Adrenal gland (tissue), 12 donors: ENCODE results near the gene TFEB. TPM values are rescaled to one million over a fixed set of nuclear protein-coding genes. Genes with fewer than 3 reads are reported as not detected.

Experiments used
- DNase-seq, 7 donors: peaks; one replicate each; pipeline ENCODE4 v3.0.0-alpha.2; 2019 to 2020
- H3K27ac ChIP-seq, 5 donors: fragments of 200-600 bp; sonication (generic) in 4 of 5; 1 replicate in 3 of 5; 2 replicates in 2 of 5; pipeline versions ENCODE4 v1.5.1 to v1.8.0; 2016 to 2020; ENCODE audit warnings: mild to moderate bottlenecking in 1 of 5
- H3K27me3 ChIP-seq: fragments of 200-600 bp; 2 replicates; pipeline ENCODE4 v1.8.0; 2021
- H3K36me3 ChIP-seq, 2 donors: fragments of 200-600 bp; replicated peaks in 1 of 2; 1 replicate in 1 of 2; 2 replicates in 1 of 2; pipeline versions ENCODE4 v1.5.1 to v1.8.0; 2018 to 2022
- H3K4me1 ChIP-seq, 2 donors: fragments of 200-600 bp; replicated peaks in 1 of 2; 1 replicate in 1 of 2; 2 replicates in 1 of 2; pipeline versions ENCODE4 v1.5.1 to v1.8.0; 2018 to 2021
- H3K4me3 ChIP-seq, 4 donors: fragments of 200-600 bp; sonication (generic) in 3 of 4; one replicate each; pipeline ENCODE4 v1.5.1; 2016 to 2018
- H3K9me3 ChIP-seq, 3 donors: fragments of 200-600 bp; sonication (generic) in 1 of 3; replicated peaks in 1 of 3; 1 replicate in 2 of 3; 2 replicates in 1 of 3; pipeline versions ENCODE4 v1.5.1 to v1.8.0; 2016 to 2021
- CTCF ChIP-seq, 6 experiments: fragments of 450-650 bp in 4 of 6; fragments of 200-600 bp in 2 of 6; sonication (generic) in 1 of 6; IDR thresholded peaks; 1 replicate in 5 of 6; 2 replicates in 1 of 6; pipeline versions ENCODE4 v1.5.1 to v1.8.0; 2016 to 2021; ENCODE audit warnings: antibody characterized with exemption in 6 of 6, mild to moderate bottlenecking in 2 of 6, moderate library complexity in 1 of 6
- POLR2A ChIP-seq, 2 donors: fragments of 450-650 bp; IDR thresholded peaks; one replicate each; pipeline ENCODE4 v1.6.1; 2017; ENCODE audit warnings: antibody characterized with exemption in 2 of 2, mild to moderate bottlenecking in 2 of 2, moderate library complexity in 1 of 2
- WGBS, 4 donors: extraction: QIAGEN DNeasy Blood & Tissue Kit in 2 of 4; methylation state at CpG; one replicate each; pipeline versions ENCODE4 v1.1.5 to v1.1.7; 2013 to 2017; 5-methylcytosine and 5-hydroxymethylcytosine counted together
- intact Hi-C, 2 donors: fragments of 100-400 bp; cut with DNase I; formaldehyde crosslinking; loops; one replicate each; pipeline versions ENCODE4 v1.14.1 to v1.15.0; 2022 to 2023
- polyA plus RNA-seq, 3 donors: library from polyadenylated mRNA; stranded (reverse); fragments of 200-250 nt in 2 of 3; fragments of 350-450 nt in 1 of 3; fragmentation: Illumina TruSeq in 1 of 3; extraction: RNeasy Lipid Tissue Mini Kit (QIAGEN cat#74804) in 1 of 3; gene quantifications; one replicate each; pipeline ENCODE4 v1.2.3, GENCODE V29; 2013 to 2014
- total RNA-seq, 9 donors: library from RNA; depleted of rRNA in 4 of 9; stranded (reverse); fragments of >200 nt in 4 of 9; fragments of 120-200 nt in 1 of 9; fragmentation: NEBNext Ultra II Directional in 1 of 9; extraction: Animal tissue kit (Norgen Biotek cat#: 25700) in 1 of 9; gene quantifications; one replicate each; pipeline versions ENCODE4 v1.1.0 to v1.2.4, GENCODE V29; 2013 to 2023
- donor health status: healthy with polysubstance abuse.
- donor health status: Bipolar disorder and iron deficiency.
- donor health status: DM: yes; HTN: yes; CAD: no.
- donor health status: DM: no; HTN: no; CAD: no.
- donor health status: DM: no; HTN: no; CAD: no.
- donor health status: DM: yes; HTN: yes; CAD: no.

TFEB gene
- total and polyA plus RNA-seq, 12 donors, result 2.1 to 47.2 (median 20.2) TPM

- 68 to 80% (median 72%) methylated on average over 15 of the region's 15 CpGs for WGBS, 4 donors
These were observed 37.3 kb downstream of the TFEB start for GRCh38 chr6:41697861-41698781.

GRCh38 chr6:41696788-41697187, 38.6 kb downstream of the TFEB start:
- Histone ChIP-seq H3K27me3 (no peaks in the 10 kb centered on the region), H3K36me3 (no peaks in the 10 kb centered on the region), H3K4me1 (no peaks in the 10 kb centered on the region), H3K9me3 (no peaks in the 10 kb centered on the region), H3K27ac (no peak overlapping the region), H3K4me3 (no peak overlapping the region)
- no peak for TF ChIP-seq CTCF (IDR thresholded peaks at IDR 0.05)
- no peak for TF ChIP-seq POLR2A (IDR thresholded peaks at IDR 0.05)
- no peak for DNase-seq
- intact Hi-C loops, result no loop called here
- WGBS, 4 donors, result 89 to 97% (median 95%) methylated on average over 6 of the region's 6 CpGs

More at GRCh38 chr6:41697861-41698781, 37.3 kb downstream of the TFEB start:
- Histone ChIP-seq H3K27me3 (no peaks in the 10 kb centered on the region), H3K27ac (peak overlapping the region in 1 of 5 donors; percentile 38), H3K4me3 (no peak overlapping the region), H3K4me1 (no peaks in the 10 kb centered on the region), H3K36me3 (no peaks in the 10 kb centered on the region), H3K9me3 (no peaks in the 10 kb centered on the region)
- intact Hi-C loops, result no loop called here
- DNase-seq, result no peak
- TF ChIP-seq CTCF (IDR thresholded peaks at IDR 0.05) (no peak), POLR2A (IDR thresholded peaks at IDR 0.05) (no peak)

- H3K4me3 ChIP-seq, result no peak overlapping the region
- 90 to 100% (median 92%) methylated on average over 1 to 6 of the region's 6 CpGs for WGBS, 4 donors
- H3K9me3 ChIP-seq, result no peaks in the 10 kb centered on the region
These were observed 39.6 kb downstream of the TFEB start for GRCh38 chr6:41695825-41696224.

More at GRCh38 chr6:41695825-41696224, 39.6 kb downstream of the TFEB start:
- no peaks in the 10 kb centered on the region for H3K4me1 ChIP-seq
- H3K27ac ChIP-seq, result no peak overlapping the region
- TF ChIP-seq POLR2A (IDR thresholded peaks at IDR 0.05), result no peak
- TF ChIP-seq CTCF (IDR thresholded peaks at IDR 0.05), result no peak
- no peaks in the 10 kb centered on the region for H3K36me3 ChIP-seq
- intact Hi-C loops, result no loop called here
- H3K27me3 ChIP-seq, result no peaks in the 10 kb centered on the region
- DNase-seq, result no peak
